DMS53 treated with DMSO at 0.1 percent for 48 hours (cell line): ENCODE measurements around the gene LRRTM4.
"Not testable (repeated sequence)": the region's sequence is repeated elsewhere in the genome, so short reads cannot be mapped to it uniquely, and the experiment has no call there.

Experiments
- DNase-seq: peaks from one replicate; lab custom pipeline; 2025; ENCODE audit not compliant: unreplicated experiment; lab: John Stamatoyannopoulos, UW

The LRRTM4 gene

DNA sequence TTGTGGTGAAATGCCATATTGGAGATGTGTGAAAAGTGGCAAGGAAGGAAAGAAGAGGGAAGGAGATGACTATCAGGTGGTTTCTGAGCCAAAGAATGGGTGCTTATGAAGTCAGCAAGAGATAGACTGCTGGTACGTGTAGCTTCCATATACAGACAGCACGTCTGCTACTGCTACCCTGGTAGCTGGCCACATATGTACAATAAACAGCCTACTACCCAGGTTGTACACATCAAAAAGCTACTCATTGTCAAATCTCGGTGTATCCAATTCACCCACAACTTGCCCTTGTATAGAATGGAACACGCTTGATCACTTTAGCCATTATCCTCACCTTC is 761.8 kb downstream of the LRRTM4 start:
- DNase-seq: no peak

DNA sequence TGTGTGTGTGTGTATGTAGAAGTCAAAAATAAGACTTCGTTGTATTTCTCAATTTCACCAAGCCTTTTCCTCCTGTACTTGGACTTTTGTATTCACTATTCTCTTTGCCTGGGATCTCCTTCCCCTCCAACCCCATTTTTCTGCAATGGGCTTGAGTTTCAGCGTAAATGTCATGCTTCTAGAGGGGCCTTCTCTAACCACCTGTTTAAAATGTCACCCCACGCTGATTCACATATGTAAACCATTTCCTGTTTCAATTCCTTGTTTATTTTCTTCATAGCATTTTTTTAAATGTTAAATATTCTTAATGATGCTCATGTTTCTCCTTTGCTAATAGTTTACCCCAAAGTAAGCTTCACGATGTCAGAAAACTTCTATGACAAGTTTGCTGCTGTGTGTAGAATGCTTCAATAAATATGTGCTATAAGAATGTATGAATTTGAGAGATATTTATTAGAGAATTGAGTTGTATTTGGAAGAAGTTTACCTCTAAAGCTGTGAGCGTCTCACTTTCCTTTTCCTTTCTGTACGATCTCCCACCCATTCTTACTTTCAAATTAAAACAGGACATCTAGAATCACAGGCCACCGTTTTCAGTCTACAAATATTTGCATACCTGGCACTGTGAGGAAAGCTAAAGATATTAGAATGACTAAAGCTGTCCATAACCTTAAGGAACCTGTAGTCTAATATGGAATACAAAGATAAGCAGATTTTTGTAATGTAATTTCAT is 762.4 kb downstream of the LRRTM4 start:
- DNase-seq: no peak

DNA sequence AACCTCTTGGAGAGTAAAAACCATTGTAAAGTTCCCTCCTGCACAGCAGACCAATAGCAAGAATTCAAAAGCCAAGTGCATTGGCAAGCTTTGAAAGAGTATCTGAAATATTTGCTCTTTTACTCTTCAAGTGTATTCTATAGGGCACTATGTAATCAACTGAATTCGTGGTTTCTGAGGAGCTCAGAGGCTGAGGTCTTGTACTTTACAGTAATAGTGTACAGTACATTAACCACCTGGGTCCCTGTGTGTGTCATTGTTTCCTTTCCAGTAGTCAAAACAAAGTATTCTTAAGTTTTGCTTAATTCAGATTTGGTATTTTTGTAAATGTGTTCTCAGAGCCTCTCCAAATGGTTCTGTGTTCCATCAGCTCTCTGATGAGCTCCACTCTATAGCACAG is 769.7 kb downstream of the LRRTM4 start:
- no peak for DNase-seq

DNA sequence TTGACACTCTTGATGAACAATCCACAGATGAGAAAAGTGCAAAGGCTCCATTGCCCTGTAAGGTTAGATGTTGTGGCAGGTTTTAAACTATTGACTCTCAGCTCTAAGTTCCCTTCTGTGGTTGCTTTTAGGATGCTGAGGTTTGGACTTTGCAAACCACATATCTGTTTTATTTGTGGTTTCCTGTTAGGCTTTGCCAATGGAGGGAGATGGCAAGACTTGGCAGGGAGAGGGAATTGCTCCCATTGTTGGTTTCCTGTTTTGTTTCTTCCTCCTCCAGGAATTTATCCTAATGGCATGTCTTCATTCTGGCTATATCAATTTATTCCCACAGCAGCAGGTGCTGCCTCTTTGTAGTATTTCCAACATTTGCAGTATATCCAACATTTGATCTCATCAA is 772.3 kb downstream of the LRRTM4 start:
- no peak for DNase-seq

DNA sequence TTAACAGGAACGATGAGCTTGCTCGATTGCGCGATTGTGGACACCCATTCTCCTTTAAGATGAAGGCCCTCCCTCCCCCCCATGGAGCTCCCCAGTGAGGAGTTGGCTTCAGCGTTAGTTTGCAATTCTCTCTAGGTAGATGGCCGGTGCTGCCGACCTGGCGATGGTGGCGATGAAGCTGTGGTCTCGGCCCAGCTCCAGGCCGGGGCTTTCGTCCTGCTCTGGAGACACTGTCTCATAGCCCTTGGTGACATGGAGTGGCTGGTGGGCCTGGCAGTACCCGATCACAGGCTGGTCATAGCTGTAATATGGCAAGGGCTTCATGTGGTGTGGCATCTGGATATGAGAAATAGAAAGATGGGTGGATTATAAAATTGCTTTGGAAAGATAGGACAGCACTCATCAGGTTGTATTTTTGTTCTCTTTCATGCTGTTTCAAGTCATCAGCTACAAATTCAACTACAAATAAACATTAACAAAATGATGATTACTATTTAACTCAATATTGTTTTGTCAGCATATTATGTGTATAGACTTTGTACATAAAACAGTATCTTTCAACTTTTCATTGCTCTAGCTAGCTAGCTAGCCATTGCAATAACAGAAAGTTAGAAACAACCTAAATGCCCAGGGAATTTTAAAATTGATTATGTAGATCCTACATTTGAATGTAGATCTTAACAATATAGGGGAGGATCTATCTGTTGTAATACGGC is 773.4 kb downstream of the LRRTM4 start:
- peak; percentile 87 for DNase-seq

DNA sequence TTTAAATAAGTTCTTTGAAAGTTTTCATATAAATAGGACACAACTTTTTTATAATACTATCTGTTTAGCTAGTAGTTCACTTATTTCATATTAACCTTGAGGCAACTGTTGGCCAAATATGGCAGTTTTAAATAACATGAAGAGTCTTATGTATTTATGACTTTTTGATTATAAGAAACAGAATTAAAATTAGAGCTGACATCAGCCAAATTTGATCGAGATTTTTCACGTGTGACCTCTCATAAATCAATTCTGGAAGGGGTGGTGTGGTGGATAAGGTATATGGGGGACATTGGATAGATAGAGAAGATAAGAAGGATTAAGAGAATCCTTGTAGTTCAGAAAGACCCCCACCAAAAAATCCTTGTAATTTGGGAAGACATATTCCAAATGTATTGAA is 776.6 kb downstream of the LRRTM4 start:
- DNase-seq: no peak

DNA sequence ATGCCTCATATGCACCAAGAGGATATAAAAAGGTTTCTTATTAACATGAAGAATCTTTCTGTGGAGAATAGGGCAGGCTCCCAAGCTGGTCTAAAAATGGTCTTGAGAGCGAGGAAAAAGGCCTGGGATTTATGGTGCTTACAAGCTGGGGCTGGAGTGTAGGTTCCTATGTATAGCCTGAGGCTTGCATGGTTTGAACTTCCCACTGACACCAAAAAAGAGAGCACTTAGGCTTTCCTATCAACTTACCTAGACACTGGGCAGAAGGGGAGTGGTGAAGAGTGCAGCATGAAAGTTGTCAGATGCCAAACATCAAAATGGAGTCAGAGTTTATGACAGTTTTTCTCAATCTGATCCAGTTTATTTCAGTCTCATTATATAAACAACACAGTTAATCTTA is 784.6 kb downstream of the LRRTM4 start:
- DNase-seq: no peak

DNA sequence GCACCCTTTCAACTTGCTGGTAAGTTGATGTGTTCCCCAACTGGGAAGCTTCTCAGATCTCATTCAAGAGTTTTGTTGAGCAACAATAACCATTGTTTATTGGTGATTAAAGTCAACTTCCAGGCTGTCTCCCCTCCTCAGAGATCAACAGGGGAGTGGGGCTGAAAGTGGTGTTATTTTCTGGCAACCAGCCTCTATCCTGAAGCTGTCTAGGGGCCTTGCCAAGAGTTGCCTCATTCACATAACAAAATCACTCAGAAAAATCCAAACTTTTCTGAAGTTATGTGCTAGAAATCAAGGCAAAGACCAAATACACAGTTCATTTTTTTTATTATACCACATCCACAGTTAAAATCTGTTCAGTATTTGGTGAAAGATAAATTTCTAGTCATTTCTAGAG is 788.4 kb downstream of the LRRTM4 start:
- no peak for DNase-seq

DNA sequence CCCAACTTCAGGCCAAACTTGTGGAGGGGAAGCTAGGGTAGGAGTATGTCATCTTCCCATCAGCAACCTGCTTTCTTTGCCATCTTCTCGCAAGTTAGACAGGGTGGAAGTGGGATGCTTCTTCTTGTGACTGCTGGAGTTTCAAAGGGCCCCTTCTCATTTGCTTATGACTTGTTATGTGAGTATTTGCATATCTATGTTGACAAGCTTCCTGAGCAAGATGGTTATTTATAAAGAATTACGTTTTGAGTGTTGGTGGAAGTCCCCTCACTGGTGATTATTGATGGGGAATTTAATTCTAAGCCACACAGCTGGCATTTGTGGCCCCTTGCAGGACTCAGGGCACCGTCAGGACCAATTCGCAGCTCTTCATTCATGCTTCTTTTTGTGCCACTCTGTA is 791.0 kb downstream of the LRRTM4 start:
- no peak for DNase-seq

DNA sequence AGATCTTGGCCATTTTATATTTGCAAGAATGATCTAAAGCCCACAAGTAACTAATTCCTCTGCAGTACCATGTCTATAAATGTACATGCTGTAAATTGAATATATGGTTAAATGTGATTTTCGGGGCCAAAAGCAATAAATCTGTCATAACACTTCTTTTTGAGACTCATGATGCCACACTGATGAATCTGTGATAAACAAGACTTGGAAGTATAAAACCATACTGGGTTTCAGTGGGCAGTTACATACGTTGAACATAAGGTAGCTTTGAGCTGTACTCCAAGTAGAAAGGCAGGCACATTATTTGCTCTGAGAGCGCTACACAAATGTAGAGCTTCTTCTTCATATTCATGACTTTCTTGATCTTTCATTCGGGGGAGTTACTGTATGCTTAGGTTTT is 792.2 kb downstream of the LRRTM4 start:
- no peak for DNase-seq

DNA sequence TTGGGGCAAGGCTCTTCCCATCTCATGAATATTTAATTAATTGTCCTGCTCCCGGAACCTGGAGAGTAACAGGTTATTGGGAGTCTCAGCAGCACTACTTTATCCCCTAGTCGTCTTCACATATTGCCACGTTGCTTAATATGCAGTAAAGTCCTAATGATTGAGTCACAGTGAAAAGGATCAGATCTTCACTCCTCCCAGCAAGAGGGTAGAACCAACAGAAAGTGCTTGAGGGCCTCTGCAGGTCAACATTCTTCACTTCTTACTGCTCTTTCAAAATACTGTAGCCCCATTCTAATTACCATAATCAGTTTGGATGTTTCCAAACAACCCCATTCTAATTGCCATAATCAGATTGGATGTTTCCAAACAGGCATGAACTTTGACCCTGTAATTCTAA is 801.0 kb downstream of the LRRTM4 start:
- DNase-seq: no peak

DNA sequence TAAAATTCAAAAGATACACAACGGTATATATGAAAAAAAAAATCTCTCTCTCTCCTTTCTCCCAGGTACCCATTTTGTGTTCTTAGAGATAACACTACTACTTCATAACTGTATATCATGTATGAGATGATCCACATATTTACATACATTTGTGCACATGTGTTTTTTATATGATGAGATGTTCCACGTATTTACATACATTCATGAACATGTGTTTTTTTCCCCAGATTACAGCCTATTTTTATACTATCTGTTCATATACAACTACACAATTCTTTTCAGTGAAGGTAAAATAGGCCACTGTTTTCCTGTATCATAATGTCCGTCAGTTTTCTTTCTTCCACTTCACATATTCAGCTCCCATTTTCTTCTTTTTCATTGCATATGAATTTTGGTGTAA is 808.9 kb downstream of the LRRTM4 start:
- DNase-seq: no peak

DNA sequence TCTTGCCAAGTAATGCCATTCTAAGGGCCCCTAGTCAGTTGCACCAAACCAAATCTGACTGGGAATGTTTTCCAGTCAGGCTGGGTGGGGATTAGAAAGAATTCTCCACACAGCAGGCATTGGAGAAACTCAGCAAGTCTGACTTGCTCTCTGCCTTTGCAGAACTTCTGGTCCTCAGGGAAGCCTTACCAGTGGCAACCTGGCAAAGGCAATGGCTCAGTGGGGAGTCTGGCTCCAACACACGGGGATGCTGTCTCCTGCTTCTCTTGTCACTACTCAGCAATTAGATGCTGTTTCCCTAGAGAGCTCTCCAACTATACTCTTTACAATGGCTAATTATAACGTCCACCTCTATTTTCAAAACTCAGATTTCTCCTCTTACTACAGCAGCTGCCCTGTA is 810.7 kb downstream of the LRRTM4 start:
- no peak for DNase-seq

DNA sequence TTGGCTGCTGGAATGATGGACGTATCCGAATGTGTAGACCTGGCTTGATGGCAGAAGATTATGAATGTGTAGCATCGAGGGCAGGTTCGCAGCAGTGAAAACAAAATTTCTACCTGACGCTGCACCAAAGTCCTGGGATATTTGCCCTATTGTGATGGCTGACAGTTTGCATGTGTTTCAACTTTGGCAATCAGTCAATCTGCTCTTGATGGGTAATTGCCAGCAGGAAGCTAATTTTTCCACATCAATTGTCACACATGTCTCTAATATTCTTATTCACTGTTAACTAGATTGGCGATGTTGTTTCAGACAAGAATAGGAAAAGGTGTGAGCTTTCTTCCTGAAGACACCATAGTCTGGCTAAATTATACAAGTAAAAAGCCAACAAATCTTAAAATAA is 821.3 kb downstream of the LRRTM4 start:
- DNase-seq: no peak

DNA sequence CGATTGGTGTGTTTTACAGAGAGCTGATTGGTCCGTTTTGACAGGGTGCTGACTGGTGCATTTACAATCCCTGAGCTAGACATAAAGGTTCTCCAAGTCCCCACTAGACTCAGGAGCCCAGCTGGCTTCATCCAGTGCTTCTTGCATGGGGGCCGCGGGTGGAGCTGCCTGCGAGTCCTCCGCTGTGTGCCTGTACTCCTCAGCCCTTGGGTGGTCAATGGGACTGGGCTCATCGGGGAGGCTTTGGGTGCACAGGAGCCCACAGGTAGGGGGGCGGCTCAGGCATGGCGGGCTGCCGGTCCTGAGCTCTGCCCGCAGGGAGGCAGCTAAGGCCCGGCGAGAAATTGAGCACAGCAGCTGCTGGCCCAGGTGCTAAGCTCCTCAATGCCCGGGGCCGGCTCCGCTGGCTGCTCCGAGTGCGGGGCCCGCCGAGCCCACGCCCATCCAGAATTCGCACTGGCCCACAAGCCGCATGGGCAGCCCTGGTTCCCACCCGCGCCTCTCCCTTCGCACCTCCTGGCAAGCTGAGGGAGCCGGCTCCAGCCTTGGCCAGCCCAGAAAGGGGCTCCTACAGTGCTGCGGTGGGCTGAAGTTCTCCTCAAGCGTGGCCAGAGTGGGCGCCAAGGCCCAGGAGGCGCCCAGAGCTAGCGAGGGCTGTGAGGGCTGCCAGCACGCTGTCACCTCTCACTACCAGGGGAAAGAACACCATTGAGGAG is 824.0 kb downstream of the LRRTM4 start:
- not testable (repeated sequence) for DNase-seq
